HG02623 (cell line): ENCODE measurements around the gene MAMDC4.
"Not testable (repeated sequence)": the region's sequence is repeated elsewhere in the genome, so short reads cannot be mapped to it uniquely, and the experiment has no call there.

Experiments used
- ATAC-seq: cut with Tn5 transposase; IDR thresholded peaks from one replicate; pipeline ENCODE4 v1.9.1; 2021; ENCODE audit warnings: moderate library complexity; ENCODE audit not compliant: unreplicated experiment

The MAMDC4 gene

DNA sequence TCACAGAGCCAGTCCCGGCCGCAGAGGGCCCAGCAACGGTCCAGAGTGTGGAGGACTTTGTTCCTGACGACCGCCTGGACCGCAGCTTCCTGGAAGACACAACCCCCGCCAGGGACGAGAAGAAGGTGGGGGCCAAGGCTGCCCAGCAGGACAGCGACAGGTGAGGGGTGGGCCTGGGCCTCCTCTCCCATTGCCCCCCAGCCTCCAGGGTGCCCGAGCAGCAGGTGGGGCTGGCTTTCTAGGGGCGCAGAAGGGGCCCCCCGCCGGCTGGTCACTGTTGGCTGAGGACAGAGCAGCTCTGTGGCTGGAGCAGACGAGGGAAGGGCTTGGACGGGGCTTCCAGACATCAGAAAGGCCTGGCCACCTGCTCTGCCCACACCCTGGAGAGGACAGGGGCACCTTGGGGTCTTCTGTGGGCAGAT lies 14.3 kb upstream of the MAMDC4 start:
- not testable (repeated sequence) for ATAC-seq

DNA sequence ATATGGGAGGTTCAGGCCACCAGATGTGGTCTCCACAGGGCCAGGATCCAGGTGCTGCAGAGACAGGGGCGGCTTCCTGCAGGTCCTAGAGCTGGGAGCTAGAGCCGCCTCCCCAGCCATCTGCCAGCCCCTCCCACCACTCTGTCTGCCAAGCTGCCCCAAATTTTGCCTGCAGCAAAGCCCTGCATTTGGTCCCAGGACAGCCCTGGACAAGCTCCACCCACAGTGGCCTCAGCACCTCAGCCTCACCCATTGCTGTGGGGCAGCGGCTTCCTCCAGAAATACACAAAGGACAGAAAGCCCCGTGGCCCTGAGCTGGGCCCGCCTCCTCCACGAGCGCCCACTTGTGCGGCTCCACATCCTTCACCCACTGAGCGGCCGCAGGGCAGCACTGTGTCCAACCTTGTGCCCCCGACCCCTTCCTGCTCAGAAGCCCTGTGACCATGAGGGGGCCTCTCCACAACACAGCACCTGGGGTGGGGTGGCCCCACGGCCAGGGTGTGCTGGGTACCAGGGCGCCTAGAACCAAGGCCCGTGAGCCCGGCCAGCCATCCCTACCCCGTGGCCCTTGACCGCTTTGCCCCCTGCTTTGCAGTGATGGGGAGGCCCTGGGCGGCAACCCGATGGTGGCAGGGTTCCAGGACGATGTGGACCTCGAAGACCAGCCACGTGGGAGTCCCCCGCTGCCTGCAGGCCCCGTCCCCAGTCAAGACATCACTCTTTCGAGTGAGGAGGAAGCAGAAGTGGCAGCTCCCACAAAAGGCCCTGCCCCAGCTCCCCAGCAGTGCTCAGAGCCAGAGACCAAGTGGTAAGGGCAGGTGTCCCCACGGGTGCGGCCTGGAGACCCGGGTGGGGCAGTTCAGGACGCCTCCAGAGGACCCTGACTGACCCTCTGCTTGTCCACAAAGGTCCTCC lies 13.6 kb upstream of the MAMDC4 start:
- ATAC-seq = no peak

DNA sequence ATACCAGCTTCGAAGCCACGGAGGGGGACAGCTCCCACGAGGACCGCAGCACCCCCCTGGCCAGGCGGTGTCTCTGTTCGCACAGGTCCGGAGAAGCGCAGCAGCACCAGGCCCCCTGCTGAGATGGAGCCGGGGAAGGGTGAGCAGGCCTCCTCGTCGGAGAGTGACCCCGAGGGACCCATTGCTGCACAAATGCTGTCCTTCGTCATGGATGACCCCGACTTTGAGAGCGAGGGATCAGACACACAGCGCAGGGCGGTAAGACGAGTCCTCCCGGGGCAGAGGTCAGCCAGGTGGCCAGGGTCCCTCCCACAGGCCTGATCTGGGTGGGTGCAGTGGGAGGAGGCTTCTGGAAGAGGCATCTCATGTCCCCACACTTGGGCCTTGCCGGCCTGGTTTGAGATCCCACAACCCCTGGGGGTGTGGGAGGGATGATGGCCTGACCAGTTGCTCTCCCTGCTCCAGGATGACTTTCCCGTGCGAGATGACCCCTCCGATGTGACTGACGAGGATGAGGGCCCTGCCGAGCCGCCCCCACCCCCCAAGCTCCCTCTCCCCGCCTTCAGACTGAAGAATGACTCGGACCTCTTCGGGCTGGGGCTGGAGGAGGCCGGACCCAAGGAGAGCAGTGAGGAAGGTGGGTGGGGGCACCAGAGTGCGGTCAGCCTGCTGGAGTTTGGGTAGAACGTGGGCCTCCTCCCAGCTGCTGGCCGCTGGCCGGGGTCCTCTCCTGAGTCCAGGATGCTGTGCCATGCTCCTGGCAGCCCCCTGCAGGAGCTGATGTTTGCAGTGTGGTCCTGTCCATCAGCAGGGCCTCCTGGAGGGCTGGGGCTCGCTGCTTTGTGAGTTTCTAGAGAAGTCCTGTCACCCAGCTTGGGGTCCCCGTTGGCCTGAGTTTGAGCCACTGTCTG lies 12.7 kb upstream of the MAMDC4 start:
- ATAC-seq = no peak

DNA sequence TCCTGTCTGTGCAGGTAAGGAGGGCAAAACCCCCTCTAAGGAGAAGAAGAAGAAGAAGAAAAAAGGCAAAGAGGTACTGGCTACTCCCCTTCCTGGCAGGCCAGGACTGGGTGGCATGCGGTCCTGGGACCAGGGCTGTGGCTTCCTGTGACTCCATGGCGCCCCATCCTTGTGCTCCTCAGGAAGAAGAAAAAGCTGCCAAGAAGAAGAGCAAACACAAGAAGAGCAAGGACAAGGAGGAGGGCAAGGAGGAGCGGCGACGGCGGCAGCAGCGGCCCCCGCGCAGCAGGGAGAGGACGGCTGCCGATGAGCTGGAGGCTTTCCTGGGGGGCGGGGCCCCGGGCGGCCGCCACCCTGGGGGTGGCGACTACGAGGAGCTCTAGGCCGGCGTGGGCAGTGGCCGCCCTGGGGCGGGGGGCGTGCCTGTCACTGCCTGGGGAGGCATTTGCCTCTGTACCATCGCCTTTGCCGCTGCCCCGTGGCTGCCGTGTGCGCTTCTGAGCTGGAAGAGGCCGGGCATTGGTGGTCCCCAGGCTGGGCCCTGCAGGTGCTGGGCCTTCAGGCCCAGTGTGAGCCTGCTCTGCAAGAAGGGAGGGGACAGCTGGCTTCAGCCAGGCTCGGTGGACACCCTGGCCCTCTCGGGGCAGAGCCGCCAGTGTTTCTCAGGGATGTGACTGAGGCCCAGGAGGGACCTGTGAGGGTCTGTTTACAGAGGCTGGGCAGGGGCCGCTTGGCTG lies 11.8 kb upstream of the MAMDC4 start:
- no peak for ATAC-seq

DNA sequence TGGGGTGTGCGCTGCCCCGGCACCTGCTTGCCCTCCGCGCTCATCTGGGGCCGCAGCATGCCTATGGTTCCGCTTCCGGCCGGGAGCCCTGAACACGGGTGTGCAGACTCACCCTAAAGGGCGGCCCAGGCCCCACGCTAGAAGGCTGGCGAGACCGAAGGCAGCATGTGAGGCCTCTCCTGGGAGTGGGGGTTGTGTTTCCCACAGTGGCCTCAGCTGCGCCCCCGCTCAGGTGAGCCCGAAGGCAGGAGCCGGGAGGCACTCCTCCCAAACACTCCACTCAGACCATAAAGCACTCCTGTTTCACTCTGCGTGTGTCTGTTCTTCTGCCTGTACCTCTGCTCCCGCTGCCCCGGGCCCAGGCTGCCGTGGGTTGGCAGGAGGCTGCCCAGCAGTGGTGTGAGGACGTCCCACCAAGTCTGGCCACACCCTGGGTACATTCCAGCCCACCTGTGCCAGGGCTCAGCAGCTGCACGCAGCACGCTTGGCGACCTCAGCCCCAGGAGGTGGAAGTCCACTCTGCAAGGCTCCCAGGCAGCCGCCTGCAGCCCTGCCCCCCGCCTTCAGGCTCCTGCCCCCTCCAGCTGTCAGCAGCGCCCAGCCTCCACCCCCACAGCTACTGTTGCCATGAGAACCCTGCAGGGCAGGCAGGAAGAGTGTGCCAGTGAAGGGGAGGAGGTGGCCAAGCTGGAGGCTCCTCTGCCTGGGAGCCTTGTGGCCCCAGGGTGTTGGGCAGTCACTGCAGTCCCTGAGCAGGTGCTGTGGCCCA lies 11.1 kb upstream of the MAMDC4 start:
- ATAC-seq = no peak

DNA sequence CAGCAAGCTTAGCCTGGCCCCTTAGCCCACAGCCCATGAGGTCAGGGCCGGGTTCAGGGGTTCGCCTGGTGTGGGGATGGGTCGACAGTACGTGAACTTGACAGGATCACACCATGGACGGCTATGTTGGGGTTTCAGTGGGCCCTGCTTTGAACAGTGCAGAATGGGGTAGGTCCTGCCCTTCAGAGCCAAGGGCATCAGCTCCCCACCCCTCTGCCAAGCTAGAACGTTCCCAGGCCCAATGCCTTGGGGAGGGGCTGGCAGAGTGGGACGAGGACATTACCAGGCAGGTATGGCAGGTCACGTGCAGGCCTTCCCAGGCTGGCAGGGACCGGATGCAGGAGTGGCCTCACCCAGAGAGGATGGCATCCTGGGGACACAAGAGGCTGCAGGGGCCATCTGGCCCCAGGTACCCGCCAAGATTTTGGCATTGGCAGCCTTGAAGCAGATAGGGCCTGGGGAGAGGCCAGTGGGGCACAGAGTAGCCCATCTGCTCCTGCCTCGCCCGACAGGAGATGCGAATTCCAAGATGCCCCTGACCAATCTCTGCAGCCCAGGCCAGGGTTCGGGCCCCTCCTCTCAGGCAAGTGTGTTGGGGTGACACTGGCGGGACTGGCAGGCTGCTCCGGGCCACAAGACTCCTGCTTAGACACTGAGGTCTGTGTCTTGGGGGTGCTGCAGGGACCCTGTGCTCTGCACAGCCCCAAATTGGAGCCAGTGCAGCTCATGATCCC lies 10.3 kb upstream of the MAMDC4 start:
- not testable (repeated sequence) for ATAC-seq

DNA sequence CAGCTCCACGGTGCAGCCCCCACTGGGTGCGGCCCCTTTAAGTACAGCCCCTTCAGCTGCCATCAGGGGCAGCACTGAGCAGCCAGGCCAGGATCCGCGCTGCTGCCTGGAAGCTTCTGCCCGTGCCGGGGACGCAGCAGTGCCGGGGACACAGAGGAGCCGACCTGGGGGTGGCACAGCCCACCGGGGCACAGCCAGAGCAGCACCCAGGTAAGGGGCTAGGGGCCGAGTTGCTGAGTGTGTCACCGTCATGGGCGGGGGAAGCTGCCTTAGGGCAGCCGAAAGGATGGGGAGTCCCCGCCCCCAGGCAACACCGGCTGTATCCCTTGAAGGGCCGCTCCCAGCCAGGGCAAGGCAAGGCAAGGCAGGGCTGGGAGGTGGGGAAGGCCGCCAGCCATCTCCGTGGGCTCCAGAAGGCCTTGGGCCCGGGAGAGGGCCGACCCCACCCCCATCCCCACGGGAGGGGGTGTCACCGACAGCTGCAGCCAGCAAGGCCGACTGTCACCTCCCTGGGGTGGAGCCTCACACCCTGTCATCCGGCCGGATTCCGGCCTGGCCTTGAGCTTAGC lies 9.7 kb upstream of the MAMDC4 start, which contains the start of gene AJM1:
Gene AJM1, plus strand, starts transcription at position 99 of the 569 bp plus-strand sequence. CDS start 1,937 bp downstream, outside the sequence.
- peak; percentile 60 for ATAC-seq

DNA sequence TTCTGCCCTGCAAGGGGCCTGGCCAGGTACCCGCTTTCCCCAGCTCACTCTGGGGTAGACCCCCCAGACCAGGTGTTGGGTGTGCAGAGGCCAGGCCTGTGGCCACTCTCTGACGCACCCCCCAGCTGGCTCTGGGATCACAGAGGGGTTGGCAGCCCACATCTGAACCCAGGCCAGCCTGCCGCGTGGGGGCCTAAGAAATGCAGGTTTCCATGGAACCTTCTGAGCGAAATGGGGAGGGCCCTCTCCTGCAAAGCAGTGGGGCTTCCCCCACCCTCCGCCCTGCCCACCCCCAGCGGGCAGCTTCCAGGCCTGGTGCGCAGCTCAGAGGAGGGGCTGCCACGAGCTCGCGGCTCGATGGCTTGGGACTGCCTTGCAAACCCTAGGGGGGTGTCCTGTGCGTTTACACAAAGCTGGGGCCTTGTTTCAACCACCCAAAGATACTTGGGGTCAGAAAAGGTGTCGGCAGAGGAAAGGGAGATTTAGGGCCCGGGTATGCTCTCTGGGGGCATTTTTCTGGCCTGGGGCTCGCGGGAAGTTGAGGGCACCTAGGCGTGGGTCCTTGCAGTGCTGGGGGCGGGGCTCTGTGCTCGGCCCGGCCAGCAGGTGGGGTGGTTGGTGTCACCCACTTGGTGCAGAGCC lies 8.9 kb upstream of the MAMDC4 start:
- ATAC-seq = not testable (repeated sequence)

DNA sequence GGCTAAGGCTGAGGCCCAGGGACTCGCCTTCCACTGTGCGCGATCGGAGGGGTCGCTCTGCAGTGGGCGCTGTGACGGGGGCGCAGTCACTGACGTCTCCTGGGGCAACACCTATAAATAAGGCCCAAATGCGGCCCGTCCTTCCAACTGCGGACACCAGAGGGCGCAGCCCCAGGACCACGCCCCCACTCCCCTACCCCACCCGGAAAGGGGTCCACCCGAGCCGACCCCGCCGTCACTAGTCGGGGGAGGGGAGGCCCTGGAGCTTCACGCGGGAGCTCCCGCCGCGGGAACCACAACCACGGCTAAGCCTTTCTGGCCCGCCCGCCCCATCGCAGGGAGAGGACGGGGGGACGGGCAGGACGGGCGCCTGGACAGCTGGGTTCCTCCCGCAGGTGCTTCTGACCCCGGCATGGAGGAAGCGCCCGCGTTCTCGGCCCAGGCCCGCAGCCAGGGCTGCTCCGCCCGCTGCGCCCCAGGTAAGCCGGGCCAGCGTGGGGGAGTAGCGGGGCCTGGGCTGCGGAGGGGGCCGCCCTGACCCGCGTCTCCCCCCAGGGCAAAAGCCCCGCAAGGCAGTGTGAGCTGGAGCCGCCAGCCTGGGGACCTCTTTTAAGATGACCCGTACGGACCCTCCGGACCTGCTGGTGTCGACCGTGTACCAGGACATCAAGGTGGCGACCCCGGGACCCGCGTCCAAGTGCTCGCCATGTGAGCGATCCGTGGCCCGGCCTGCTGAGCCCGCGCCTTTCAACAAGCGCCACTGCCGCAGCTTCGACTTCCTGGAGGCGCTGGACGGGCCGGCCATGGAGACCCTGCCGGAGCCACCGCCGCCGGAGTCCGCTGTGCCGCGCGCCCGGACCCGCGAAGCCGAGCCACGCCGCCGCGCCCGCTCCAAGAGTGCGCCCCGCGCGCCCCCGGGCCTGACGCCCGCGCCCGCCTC lies 8.1 kb upstream of the MAMDC4 start:
- not testable (repeated sequence) for ATAC-seq

DNA sequence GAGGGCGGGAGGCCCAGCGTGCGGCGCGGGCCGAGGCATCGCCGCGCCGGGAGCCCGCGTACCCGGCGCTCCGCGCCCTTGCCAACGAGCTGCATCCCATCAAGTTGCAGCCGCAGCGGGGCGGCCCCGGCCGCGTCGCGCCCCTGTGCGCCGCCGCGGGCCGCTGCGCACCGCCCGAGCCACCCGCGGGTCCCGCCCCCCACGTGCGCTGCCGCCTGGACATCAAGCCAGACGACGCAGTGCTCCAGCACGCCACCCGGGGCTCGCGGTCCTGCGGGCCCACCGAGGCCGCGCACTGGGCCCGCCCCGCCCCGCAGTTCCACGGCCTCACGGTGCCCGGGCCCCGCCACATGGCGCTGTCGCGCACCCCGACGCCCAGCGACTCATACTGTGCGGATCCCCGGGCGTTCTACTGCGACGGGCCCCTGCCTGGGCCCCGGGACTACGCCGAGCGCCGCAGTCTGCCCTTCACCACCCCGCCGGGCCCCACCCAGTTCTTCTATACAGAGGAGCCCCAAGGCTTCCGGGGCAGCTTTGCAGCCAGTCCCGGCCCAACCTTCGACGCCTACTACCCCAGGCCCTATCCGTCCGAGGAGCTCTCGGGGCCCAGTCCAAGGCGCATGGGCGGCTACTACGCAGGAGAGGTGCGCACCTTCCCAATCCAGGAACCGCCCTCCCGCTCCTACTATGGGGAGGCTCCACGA lies 7.2 kb upstream of the MAMDC4 start:
- ATAC-seq = no peak

DNA sequence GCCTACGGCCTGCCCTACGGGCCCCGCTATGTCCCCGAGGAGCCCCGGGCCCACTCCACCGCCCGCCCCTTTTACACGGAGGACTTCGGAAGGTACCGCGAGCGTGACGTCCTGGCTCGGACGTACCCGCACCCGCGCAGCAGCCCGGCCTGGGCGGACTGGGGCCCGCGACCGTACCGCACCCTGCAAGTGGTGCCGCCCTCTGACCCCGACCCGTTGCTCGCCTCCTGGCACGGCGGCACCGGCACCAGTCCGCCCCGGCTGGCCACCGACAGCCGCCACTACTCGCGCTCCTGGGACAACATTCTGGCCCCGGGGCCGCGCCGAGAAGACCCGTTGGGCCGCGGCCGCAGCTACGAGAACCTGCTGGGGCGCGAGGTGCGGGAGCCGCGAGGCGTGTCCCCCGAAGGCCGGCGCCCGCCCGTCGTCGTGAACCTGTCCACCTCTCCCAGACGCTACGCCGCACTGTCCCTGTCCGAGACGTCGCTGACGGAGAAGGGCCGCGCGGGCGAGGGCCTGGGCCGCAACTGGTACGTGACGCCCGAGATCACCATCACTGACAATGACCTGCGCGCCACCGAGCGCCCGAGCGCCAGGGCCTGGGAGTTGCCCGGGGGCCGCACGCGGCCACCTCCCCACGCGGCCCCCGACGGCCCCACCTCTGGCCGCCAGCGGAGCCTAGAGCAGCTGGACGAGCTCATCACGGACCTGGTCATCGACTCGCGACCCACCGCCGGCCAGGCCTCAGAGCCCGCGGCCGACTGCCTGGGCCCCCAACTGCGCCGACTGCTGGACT lies 6.5 kb upstream of the MAMDC4 start:
- ATAC-seq = no peak

DNA sequence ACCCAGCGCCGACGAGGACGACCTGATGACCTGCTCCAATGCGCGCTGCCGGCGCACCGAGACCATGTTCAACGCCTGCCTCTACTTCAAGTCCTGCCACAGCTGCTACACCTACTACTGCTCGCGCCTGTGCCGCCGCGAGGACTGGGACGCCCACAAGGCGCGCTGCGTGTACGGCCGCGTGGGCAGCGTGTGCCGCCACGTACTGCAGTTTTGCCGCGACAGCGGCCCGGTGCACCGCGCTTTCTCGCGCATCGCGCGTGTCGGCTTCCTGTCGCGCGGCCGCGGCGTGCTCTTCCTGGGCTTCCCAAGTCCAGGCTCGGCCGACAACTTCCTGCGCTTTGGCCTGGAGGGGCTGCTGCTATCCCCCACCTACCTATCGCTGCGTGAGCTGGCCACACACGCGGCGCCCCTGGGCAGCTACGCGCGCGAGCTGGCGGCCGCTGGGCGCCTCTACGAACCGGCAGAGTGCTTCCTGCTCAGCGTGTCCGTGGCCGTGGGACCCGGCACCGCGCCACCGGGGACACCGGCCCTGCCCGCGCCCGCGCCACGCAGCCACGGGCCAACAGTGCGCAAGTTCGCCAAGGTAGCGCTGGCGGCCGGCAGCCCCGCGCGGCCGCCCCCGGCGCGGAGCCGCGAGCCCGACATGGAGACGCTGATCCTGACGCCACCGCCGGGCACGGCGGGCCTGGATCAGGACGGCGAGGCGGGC lies 5.6 kb upstream of the MAMDC4 start:
- no peak for ATAC-seq

DNA sequence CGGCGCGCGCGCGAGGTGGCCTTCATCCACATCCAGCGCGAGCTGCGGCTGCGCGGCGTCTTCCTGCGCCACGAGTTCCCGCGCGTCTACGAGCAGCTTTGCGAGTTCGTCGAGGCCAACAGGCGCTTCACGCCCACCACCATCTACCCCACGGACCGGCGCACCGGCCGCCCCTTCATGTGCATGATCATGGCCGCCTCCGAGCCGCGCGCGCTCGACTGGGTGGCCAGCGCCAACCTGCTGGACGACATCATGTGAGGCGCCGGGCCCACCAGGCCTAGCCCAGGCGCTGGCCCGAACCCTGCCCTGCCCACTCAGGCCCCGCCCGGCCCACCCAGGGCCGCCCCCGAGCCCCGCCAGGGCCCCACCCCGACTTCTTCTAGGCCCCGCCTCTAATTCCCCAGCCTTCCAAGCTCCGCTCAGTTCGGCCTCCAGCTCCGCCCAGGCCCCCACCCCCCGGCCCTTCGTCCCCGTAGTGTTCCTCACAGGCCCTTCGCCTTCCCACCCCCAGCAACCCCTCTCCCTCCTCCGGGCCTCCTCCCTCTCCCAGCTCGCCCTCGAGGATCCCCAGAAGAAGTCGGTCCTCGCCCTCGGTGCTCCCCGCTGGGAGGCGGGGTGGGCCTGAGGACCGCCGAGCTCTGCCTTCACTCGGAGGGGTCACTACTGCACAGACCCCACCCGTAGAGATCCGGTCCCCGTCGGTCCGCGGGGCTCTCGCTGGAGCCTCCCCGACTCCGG lies 4.9 kb upstream of the MAMDC4 start:
- no peak for ATAC-seq

DNA sequence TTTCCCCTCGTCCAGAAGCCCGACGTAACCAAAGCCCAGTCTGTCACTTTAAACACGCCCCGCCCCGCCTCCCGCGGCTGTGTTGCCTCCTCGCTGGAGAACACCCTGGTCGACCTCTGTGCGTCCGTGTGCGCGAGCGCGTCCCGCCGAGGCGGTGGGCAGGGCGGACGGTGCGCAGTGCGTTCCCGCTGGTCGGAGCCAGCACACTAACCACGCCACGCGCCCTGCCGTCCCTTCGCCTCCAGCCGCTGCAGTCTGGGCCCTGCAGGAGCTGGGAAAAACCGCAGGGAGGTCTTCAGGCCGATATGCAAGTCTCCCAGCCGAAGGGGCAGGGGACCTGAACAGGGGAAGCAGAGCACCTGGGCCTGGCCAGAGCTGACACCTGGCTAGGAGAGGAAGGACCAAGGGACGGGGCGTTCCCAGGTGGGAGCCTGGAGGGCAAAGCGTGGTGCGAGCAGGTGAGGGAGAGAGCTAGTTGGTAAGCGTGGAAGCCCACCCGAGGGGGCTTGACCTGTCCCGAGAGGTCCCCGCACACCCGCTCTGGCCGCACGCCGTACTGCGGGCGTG lies 4.2 kb upstream of the MAMDC4 start:
- ATAC-seq = no peak
